BE2C (cell line): ENCODE measurements around the gene PLA2R1.

Experiments
- DNase-seq: peaks from one replicate; pipeline ENCODE4 v3.0.0-alpha.2; 2020
- H3K27me3 ChIP-seq: fragments of 250-450 bp; sonication (Bioruptor Pico); 2 replicates; pipeline ENCODE4 v1.5.1; 2020; ENCODE audit warnings: mild to moderate bottlenecking
- H3K36me3 ChIP-seq: fragments of 250-450 bp; sonication (Bioruptor Pico); 2 replicates; pipeline ENCODE4 v1.5.1; 2020; ENCODE audit warnings: mild to moderate bottlenecking
- H3K4me1 ChIP-seq: fragments of 250-450 bp; sonication (Bioruptor Pico); 2 replicates; pipeline ENCODE4 v1.5.1; 2020
- H3K4me3 ChIP-seq: 2 replicates; pipeline ENCODE4 v1.5.1; 2011; ENCODE audit warnings: low read depth, low read length
- H3K9me3 ChIP-seq: fragments of 250-450 bp; sonication (Bioruptor Pico); 2 replicates; pipeline ENCODE4 v1.5.1; 2020
- TF ChIP-seq, protein P1 (sequence below): IDR thresholded peaks from 2 replicates; pipeline ENCODE4 v1.5.1; 2012; ENCODE audit warnings: mild to moderate bottlenecking, low read depth, low read length

PLA2R1 gene

DNA sequence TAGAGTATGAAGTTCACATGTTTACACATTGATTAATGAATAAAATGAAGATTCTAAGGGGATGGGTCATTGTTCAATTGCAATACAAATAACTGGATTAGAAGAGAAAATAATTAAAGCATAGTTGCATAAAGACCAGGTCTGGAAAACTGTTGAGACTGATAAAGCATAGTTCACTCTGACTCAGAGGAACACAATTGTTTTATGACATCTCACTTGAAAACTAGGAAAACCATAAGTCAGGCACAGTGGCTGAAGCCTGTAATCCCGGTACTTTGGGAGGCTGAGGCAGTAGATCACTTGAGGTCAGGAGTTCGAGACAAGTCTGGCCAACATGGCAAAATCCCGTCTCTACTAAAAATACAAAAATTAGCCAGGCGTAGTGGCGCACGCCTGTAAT, 46.7 kb downstream of the PLA2R1 start:
- no peaks in the 10 kb centered on the region for H3K4me1 ChIP-seq
- H3K36me3 ChIP-seq: no peaks in the 10 kb centered on the region
- no peak for DNase-seq
- H3K27me3 ChIP-seq: no peaks in the 10 kb centered on the region
- TF ChIP-seq, protein P1, sequence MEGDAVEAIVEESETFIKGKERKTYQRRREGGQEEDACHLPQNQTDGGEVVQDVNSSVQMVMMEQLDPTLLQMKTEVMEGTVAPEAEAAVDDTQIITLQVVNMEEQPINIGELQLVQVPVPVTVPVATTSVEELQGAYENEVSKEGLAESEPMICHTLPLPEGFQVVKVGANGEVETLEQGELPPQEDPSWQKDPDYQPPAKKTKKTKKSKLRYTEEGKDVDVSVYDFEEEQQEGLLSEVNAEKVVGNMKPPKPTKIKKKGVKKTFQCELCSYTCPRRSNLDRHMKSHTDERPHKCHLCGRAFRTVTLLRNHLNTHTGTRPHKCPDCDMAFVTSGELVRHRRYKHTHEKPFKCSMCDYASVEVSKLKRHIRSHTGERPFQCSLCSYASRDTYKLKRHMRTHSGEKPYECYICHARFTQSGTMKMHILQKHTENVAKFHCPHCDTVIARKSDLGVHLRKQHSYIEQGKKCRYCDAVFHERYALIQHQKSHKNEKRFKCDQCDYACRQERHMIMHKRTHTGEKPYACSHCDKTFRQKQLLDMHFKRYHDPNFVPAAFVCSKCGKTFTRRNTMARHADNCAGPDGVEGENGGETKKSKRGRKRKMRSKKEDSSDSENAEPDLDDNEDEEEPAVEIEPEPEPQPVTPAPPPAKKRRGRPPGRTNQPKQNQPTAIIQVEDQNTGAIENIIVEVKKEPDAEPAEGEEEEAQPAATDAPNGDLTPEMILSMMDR: no peak
- H3K4me3 ChIP-seq: no peak overlapping the region
- no peaks in the 10 kb centered on the region for H3K9me3 ChIP-seq

DNA sequence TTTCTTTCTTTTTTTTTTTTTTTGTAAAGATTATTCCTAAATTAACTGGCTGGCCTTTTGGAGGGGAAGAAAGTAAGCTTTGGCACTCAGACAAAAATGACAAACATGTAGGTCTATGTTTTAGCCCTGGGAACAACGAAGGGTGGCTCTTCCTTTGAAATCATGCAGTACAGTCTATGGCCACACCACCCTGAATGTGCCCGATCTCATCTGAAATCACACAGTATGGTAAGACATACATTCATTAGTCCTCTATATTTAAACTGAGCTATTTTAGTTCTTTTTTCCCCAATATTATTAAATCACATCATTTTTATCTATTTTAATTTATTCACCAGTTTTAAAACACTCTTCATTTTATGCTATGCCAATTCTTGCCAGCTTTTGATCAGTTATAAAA, 48.2 kb downstream of the PLA2R1 start:
- H3K36me3 ChIP-seq: no peaks in the 10 kb centered on the region
- no peak for DNase-seq
- H3K9me3 ChIP-seq: no peaks in the 10 kb centered on the region
- H3K27me3 ChIP-seq: no peaks in the 10 kb centered on the region
- TF ChIP-seq, protein P1: no peak
- no peak overlapping the region for H3K4me3 ChIP-seq
- H3K4me1 ChIP-seq: no peaks in the 10 kb centered on the region

DNA sequence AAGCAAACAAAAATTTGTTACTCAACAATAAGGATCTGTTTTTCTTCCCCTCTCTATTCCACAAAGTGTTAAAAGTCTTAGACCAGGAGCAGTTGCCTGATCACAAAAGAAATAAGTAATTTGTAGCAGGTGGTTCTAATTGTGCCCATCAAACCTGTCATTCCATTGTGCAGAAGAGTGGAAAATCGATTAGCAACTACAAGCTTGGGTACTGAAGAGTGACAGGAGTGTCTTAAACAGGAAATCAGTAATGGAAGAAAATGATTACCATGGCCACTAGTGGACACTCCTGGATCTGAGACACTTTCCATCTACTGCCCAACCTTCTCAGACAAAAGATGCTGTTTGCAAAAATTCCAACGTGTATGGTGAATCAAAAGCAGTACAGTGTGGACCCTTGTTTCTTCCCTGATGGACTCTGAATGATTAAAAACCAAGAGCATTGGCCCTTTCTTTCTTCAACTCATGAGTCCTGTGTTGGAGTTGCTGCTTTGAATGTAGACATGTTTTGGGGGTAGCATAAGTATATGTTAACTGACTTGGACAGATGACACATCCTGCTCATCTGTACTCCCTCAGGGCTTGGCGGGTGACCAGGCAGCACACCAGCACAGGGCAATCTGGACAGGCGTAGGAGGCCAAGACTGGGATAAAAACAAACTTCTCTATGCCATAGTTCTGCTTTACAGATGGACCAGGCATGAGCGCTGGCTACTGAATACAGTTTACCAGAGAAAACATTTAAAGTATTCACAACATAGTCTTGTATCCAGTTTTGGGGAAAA, 51.9 kb downstream of the PLA2R1 start:
- Histone ChIP-seq H3K4me3 (no peak overlapping the region), H3K27me3 (peaks cover 3% of the 10 kb centered on the region; the same call in 1 of the 2 replicates), H3K9me3 (no peaks in the 10 kb centered on the region), H3K4me1 (no peaks in the 10 kb centered on the region), H3K36me3 (no peaks in the 10 kb centered on the region)
- DNase-seq: peak; percentile 37
- TF ChIP-seq, protein P1: no peak

DNA sequence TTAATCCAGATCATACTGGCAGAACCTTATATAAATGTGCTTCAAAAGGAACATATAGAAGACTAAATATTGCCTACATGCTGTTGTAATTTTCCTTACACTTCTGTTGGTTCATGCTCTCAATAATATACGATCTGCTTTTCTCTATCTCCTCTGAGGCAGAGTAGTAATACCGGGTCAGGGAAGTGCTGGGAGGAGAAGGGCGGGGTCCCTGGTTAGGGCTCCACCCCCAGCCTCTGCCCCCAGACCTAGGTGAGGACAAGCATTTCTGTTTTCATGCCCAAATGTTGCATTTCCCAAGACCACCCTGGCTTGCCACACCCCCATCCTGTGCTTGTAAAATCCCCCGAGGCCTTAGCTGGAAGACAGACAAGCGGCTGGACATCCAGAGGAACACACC, 55.3 kb downstream of the PLA2R1 start:
- Histone ChIP-seq H3K9me3 (no peaks in the 10 kb centered on the region), H3K4me3 (no peak overlapping the region), H3K27me3 (peaks cover 3% of the 10 kb centered on the region), H3K4me1 (no peaks in the 10 kb centered on the region), H3K36me3 (no peaks in the 10 kb centered on the region)
- no peak for DNase-seq
- TF ChIP-seq, protein P1: no peak

DNA sequence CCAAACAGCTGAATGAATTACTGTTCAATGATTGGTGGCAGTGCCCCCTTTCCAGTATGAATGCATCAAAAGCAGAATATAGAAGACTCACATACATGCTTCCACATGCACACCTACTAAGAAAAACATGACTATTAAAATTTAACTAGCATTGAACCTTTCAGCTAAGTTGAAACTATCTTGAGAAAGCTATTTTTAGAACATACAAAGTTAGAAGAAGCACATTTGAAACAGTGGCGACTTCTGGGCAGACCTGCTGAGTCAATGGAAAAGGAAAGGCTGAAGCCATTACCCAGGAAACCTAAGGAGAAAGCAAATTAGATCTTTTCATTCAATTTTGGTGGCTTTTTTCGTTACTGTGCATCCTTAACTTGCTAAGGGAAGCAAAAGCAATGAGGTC, 55.9 kb downstream of the PLA2R1 start:
- Histone ChIP-seq H3K9me3 (no peaks in the 10 kb centered on the region), H3K4me3 (no peak overlapping the region), H3K36me3 (no peaks in the 10 kb centered on the region), H3K27me3 (peaks cover 3% of the 10 kb centered on the region), H3K4me1 (no peaks in the 10 kb centered on the region)
- no peak for DNase-seq
- TF ChIP-seq, protein P1: no peak

DNA sequence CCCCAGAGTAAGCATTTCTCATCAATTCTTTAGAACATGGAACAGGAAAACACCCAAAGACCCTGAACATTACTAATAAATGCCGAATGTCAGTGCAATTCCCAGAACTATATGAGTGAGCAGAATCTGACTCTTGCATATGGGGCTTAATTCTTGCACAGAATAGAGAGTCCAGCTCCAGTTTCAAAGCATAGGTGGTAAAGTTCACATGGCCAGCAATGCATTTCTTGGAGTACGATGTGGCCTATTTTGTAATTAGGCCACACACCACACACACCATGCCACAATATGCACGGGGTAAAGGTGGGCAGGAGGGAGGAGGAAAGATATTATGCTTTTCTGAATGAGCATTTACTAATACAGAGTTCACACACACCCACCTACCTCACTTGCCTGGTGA, 56.5 kb downstream of the PLA2R1 start:
- H3K36me3 ChIP-seq: no peaks in the 10 kb centered on the region
- H3K4me3 ChIP-seq: no peak overlapping the region
- no peaks in the 10 kb centered on the region for H3K4me1 ChIP-seq
- no peak for DNase-seq
- peaks cover 3% of the 10 kb centered on the region for H3K27me3 ChIP-seq
- H3K9me3 ChIP-seq: no peaks in the 10 kb centered on the region
- TF ChIP-seq, protein P1: no peak
